ENCODE measurements around the gene NLRP8. TPM values are rescaled to one million over a fixed set of nuclear protein-coding genes. Genes with fewer than 3 reads are reported as not detected.

Gene NLRP8
- not detected for polyA plus RNA-seq

GRCh38 chr19:55947532-55947931 lies at the start of gene NLRP8:
Gene NLRP8 (plus strand): TSS chr19:55947832.
- Histone ChIP-seq H3K27ac (ENCODE audit: low read depth in 2 of 2, low read length in 1 of 2) (no peak within 1 kb of the TSS), H3K4me1 (ENCODE audit: control insufficient read depth in 2 of 2, insufficient read depth in 2 of 2, low read length in 1 of 2) (no peaks in the 10 kb centered on the region), H3K27me3 (ENCODE audit: control insufficient read depth in 1 of 2, insufficient read depth in 2 of 2, low read length in 2 of 2) (no peaks in the 10 kb centered on the region), H3K9me3 (ENCODE audit: control insufficient read depth in 2 of 2, insufficient read depth in 1 of 2, low read depth in 1 of 2, low read length in 1 of 2) (peaks cover 0 to 6% of the 10 kb centered on the region in 2 donors), H3K4me3 (ENCODE audit: low read depth in 1 of 2, low read length in 2 of 2) (no peak within 1 kb of the TSS), H3K36me3 (ENCODE audit: control insufficient read depth in 2 of 2, insufficient read depth in 2 of 2, low read length in 1 of 2) (no peaks in the 10 kb centered on the region)
- 79% methylated on average over 8 of the region's 8 CpGs for WGBS, 2 donors

- 70 to 76% methylated on average over 12 of the region's 12 CpGs for WGBS, 2 donors
Measured at GRCh38 chr19:55898911-55899310, 48.7 kb upstream of the NLRP8 start.

GRCh38 chr19:55901369-55902079 lies 46.1 kb upstream of the NLRP8 start:
- Histone ChIP-seq H3K27ac (ENCODE audit: low read depth in 2 of 2, low read length in 1 of 2) (no peak overlapping the region), H3K36me3 (ENCODE audit: control insufficient read depth in 2 of 2, insufficient read depth in 2 of 2, low read length in 1 of 2) (no peaks in the 10 kb centered on the region), H3K9me3 (ENCODE audit: control insufficient read depth in 2 of 2, insufficient read depth in 1 of 2, low read depth in 1 of 2, low read length in 1 of 2) (peaks cover 5 to 7% of the 10 kb centered on the region in 2 donors), H3K27me3 (ENCODE audit: control insufficient read depth in 1 of 2, insufficient read depth in 2 of 2, low read length in 2 of 2) (peaks cover 0 to 2% of the 10 kb centered on the region in 2 donors), H3K4me1 (ENCODE audit: control insufficient read depth in 2 of 2, insufficient read depth in 2 of 2, low read length in 1 of 2) (no peaks in the 10 kb centered on the region), H3K4me3 (ENCODE audit: low read depth in 1 of 2, low read length in 2 of 2) (no peak overlapping the region)
- 74 to 76% methylated on average over 13 of the region's 13 CpGs for WGBS, 2 donors

More at GRCh38 chr19:55898911-55899310, 48.7 kb upstream of the NLRP8 start:
- no peaks in the 10 kb centered on the region for H3K36me3 ChIP-seq (ENCODE audit: control insufficient read depth in 2 of 2, insufficient read depth in 2 of 2, low read length in 1 of 2)
- peaks cover 3 to 8% of the 10 kb centered on the region in 2 donors for H3K9me3 ChIP-seq (ENCODE audit: control insufficient read depth in 2 of 2, insufficient read depth in 1 of 2, low read depth in 1 of 2, low read length in 1 of 2)
- no peak overlapping the region for H3K27ac ChIP-seq (ENCODE audit: low read depth in 2 of 2, low read length in 1 of 2)
- H3K4me1 ChIP-seq (ENCODE audit: control insufficient read depth in 2 of 2, insufficient read depth in 2 of 2, low read length in 1 of 2), result no peaks in the 10 kb centered on the region
- H3K27me3 ChIP-seq (ENCODE audit: control insufficient read depth in 1 of 2, insufficient read depth in 2 of 2, low read length in 2 of 2), result peaks cover 0 to 2% of the 10 kb centered on the region in 2 donors
- H3K4me3 ChIP-seq (ENCODE audit: low read depth in 1 of 2, low read length in 2 of 2), result no peak overlapping the region

- WGBS, 2 donors, result 73 to 74% methylated on average over 9 of the region's 9 CpGs
- H3K9me3 ChIP-seq (ENCODE audit: control insufficient read depth in 2 of 2, insufficient read depth in 1 of 2, low read depth in 1 of 2, low read length in 1 of 2), result peaks cover 5 to 7% of the 10 kb centered on the region in 2 donors
- no peak overlapping the region for H3K27ac ChIP-seq (ENCODE audit: low read depth in 2 of 2, low read length in 1 of 2)
- H3K27me3 ChIP-seq (ENCODE audit: control insufficient read depth in 1 of 2, insufficient read depth in 2 of 2, low read length in 2 of 2), result peaks cover 0 to 2% of the 10 kb centered on the region in 2 donors
- no peaks in the 10 kb centered on the region for H3K36me3 ChIP-seq (ENCODE audit: control insufficient read depth in 2 of 2, insufficient read depth in 2 of 2, low read length in 1 of 2)
- no peaks in the 10 kb centered on the region for H3K4me1 ChIP-seq (ENCODE audit: control insufficient read depth in 2 of 2, insufficient read depth in 2 of 2, low read length in 1 of 2)
- H3K4me3 ChIP-seq (ENCODE audit: low read depth in 1 of 2, low read length in 2 of 2), result no peak overlapping the region
Measured at GRCh38 chr19:55902080-55902751, 45.4 kb upstream of the NLRP8 start.

- 78 to 82% methylated on average over 7 of the region's 7 CpGs for WGBS, 2 donors
- Histone ChIP-seq H3K36me3 (ENCODE audit: control insufficient read depth in 2 of 2, insufficient read depth in 2 of 2, low read length in 1 of 2) (no peaks in the 10 kb centered on the region), H3K9me3 (ENCODE audit: control insufficient read depth in 2 of 2, insufficient read depth in 1 of 2, low read depth in 1 of 2, low read length in 1 of 2) (peaks cover 2 to 3% of the 10 kb centered on the region in 2 donors), H3K27me3 (ENCODE audit: control insufficient read depth in 1 of 2, insufficient read depth in 2 of 2, low read length in 2 of 2) (peaks cover 0 to 2% of the 10 kb centered on the region in 2 donors), H3K4me3 (ENCODE audit: low read depth in 1 of 2, low read length in 2 of 2) (no peak overlapping the region), H3K27ac (ENCODE audit: low read depth in 2 of 2, low read length in 1 of 2) (no peak overlapping the region), H3K4me1 (ENCODE audit: control insufficient read depth in 2 of 2, insufficient read depth in 2 of 2, low read length in 1 of 2) (no peaks in the 10 kb centered on the region)
Measured at GRCh38 chr19:55907286-55907685, 40.3 kb upstream of the NLRP8 start.

GRCh38 chr19:55907746-55908145 lies 39.9 kb upstream of the NLRP8 start:
- no peaks in the 10 kb centered on the region for H3K36me3 ChIP-seq (ENCODE audit: control insufficient read depth in 2 of 2, insufficient read depth in 2 of 2, low read length in 1 of 2)
- no peak overlapping the region for H3K27ac ChIP-seq (ENCODE audit: low read depth in 2 of 2, low read length in 1 of 2)
- H3K4me1 ChIP-seq (ENCODE audit: control insufficient read depth in 2 of 2, insufficient read depth in 2 of 2, low read length in 1 of 2), result no peaks in the 10 kb centered on the region
- WGBS, 2 donors, result 78 to 81% methylated on average over 3 of the region's 3 CpGs
- H3K4me3 ChIP-seq (ENCODE audit: low read depth in 1 of 2, low read length in 2 of 2), result no peak overlapping the region
- H3K9me3 ChIP-seq (ENCODE audit: control insufficient read depth in 2 of 2, insufficient read depth in 1 of 2, low read depth in 1 of 2, low read length in 1 of 2), result peaks cover 0 to 3% of the 10 kb centered on the region in 2 donors
- no peaks in the 10 kb centered on the region for H3K27me3 ChIP-seq (ENCODE audit: control insufficient read depth in 1 of 2, insufficient read depth in 2 of 2, low read length in 2 of 2)

- Histone ChIP-seq H3K9me3 (ENCODE audit: control insufficient read depth in 2 of 2, insufficient read depth in 1 of 2, low read depth in 1 of 2, low read length in 1 of 2) (peaks cover 0 to 3% of the 10 kb centered on the region in 2 donors), H3K4me1 (ENCODE audit: control insufficient read depth in 2 of 2, insufficient read depth in 2 of 2, low read length in 1 of 2) (no peaks in the 10 kb centered on the region), H3K36me3 (ENCODE audit: control insufficient read depth in 2 of 2, insufficient read depth in 2 of 2, low read length in 1 of 2) (no peaks in the 10 kb centered on the region), H3K27ac (ENCODE audit: low read depth in 2 of 2, low read length in 1 of 2) (no peak overlapping the region), H3K4me3 (ENCODE audit: low read depth in 1 of 2, low read length in 2 of 2) (no peak overlapping the region), H3K27me3 (ENCODE audit: control insufficient read depth in 1 of 2, insufficient read depth in 2 of 2, low read length in 2 of 2) (no peaks in the 10 kb centered on the region)
- WGBS, 2 donors, result 35 to 45% methylated on average over 2 of the region's 2 CpGs
Measured at GRCh38 chr19:55909801-55910200, 37.8 kb upstream of the NLRP8 start.

- Histone ChIP-seq H3K36me3 (ENCODE audit: control insufficient read depth in 2 of 2, insufficient read depth in 2 of 2, low read length in 1 of 2) (no peaks in the 10 kb centered on the region), H3K27ac (ENCODE audit: low read depth in 2 of 2, low read length in 1 of 2) (no peak overlapping the region), H3K9me3 (ENCODE audit: control insufficient read depth in 2 of 2, insufficient read depth in 1 of 2, low read depth in 1 of 2, low read length in 1 of 2) (no peaks in the 10 kb centered on the region), H3K4me1 (ENCODE audit: control insufficient read depth in 2 of 2, insufficient read depth in 2 of 2, low read length in 1 of 2) (no peaks in the 10 kb centered on the region), H3K27me3 (ENCODE audit: control insufficient read depth in 1 of 2, insufficient read depth in 2 of 2, low read length in 2 of 2) (no peaks in the 10 kb centered on the region), H3K4me3 (ENCODE audit: low read depth in 1 of 2, low read length in 2 of 2) (no peak overlapping the region)
- 82 to 86% methylated on average over 7 of the region's 7 CpGs for WGBS, 2 donors
Measured at GRCh38 chr19:55912916-55913315, 34.7 kb upstream of the NLRP8 start.

- Histone ChIP-seq H3K27me3 (ENCODE audit: control insufficient read depth in 1 of 2, insufficient read depth in 2 of 2, low read length in 2 of 2) (no peaks in the 10 kb centered on the region), H3K27ac (ENCODE audit: low read depth in 2 of 2, low read length in 1 of 2) (no peak overlapping the region), H3K9me3 (ENCODE audit: control insufficient read depth in 2 of 2, insufficient read depth in 1 of 2, low read depth in 1 of 2, low read length in 1 of 2) (no peaks in the 10 kb centered on the region), H3K36me3 (ENCODE audit: control insufficient read depth in 2 of 2, insufficient read depth in 2 of 2, low read length in 1 of 2) (no peaks in the 10 kb centered on the region), H3K4me3 (ENCODE audit: low read depth in 1 of 2, low read length in 2 of 2) (no peak overlapping the region), H3K4me1 (ENCODE audit: control insufficient read depth in 2 of 2, insufficient read depth in 2 of 2, low read length in 1 of 2) (no peaks in the 10 kb centered on the region)
- WGBS, 2 donors, result 40 to 49% methylated on average over 9 of the region's 9 CpGs
Measured at GRCh38 chr19:55913643-55914268, 33.9 kb upstream of the NLRP8 start.
